Measurements from ENCODE around the gene ARHGEF12. TPM values are rescaled to one million over a fixed set of nuclear protein-coding genes. Genes with fewer than 3 reads are reported as not detected.

The ARHGEF12 gene
- total and polyA plus RNA-seq, 10 of the 15 experiments (the other 5 are each of a cell fraction or from before 2014, with no cell fraction given) = 2.7 to 40.8 (median 20.9) TPM

DNA sequence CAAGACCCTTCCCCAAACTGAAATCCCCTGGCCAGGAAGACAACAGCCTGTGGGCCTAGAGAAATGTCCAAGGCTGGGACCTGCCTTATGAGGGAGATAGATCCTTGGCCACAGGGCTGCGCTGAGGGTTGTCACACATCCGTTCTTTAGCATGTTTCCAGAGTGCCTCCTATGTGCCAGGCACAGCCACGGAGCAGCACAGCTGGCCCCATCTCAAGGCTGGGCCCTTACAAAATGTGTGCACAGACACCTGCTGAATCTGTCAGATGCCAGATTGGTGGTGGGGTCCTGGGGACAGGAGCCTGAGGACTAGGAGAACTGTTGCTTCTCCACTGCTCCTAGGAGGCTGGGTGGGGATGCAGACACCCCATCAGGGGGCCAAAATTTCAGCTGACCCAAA is 186.5 kb downstream of the ARHGEF12 start:
- no peaks in the 10 kb centered on the region for H3K36me3 ChIP-seq (ENCODE audit: control insufficient read depth in 2 of 2, insufficient read depth in 2 of 2, low read length in 1 of 2)
- RAD21 ChIA-PET (ENCODE audit: unreplicated experiment) = interaction anchor here (3.0 kb wide), 1 partner anchor 162 kb away, joined by 11 read pairs; no protein-coding TSS in a partner anchor
- CTCF ChIA-PET = interaction anchor here (1.0 kb wide), 1 partner anchor 162 kb away, joined by 9 read pairs; no protein-coding TSS in a partner anchor
- H4K20me1 ChIP-seq (ENCODE audit: control insufficient read depth, insufficient read depth) = no peaks in the 10 kb centered on the region
- H2AFZ ChIP-seq (ENCODE audit: control insufficient read depth, low read depth, low read length) = no peak overlapping the region
- H3K27ac ChIP-seq (ENCODE audit: control insufficient read depth, insufficient read depth) = no peak overlapping the region
- H3K9ac ChIP-seq (ENCODE audit: control insufficient read depth, insufficient read depth, low read length) = no peak overlapping the region
- POLR2A ChIA-PET = no interaction called here
- intact Hi-C loops (cut with micrococcal nuclease; ENCODE audit: unreplicated experiment) (no loop called here), in situ Hi-C loops (cut with MboI) (loop anchor here (5.0 kb wide), 2 partner anchors 430 to 675 kb away; no protein-coding TSS in a partner anchor)
- H3K27me3 ChIP-seq (replicated peaks in 1 of 2; ENCODE audit: control insufficient read depth in 2 of 2, insufficient read depth in 2 of 2, low read length in 1 of 2) = peaks cover 0 to 1% of the 10 kb centered on the region in 2 experiments; a peak in 2 of 4 replicates
- 78% methylated on average over 3 of the region's 3 CpGs for WGBS (ENCODE audit: insufficient coverage, insufficient replicate concordance, low lambda C conversion rate, missing lambda C conversion rate)
- H3K4me3 ChIP-seq = no peak overlapping the region
- no peaks in the 10 kb centered on the region for H3K79me2 ChIP-seq (ENCODE audit: control insufficient read depth, insufficient read depth, low read length)
- no peak overlapping the region for H3K4me2 ChIP-seq (ENCODE audit: control insufficient read depth, insufficient read depth)
- no peaks in the 10 kb centered on the region for H3K9me3 ChIP-seq (replicated peaks; ENCODE audit: control insufficient read depth, insufficient read depth, low read length)
- DNase-seq (ENCODE audit: low read depth, low spot score) (no peak), ATAC-seq (no peak), FAIRE-seq (no peak)
- no peaks in the 10 kb centered on the region for H3K4me1 ChIP-seq (ENCODE audit: control insufficient read depth, insufficient read depth, low read length)
- SMC1A ChIA-PET (ENCODE audit: uncharacterized antibody, unreplicated experiment) = interaction anchor here (0.5 to 2.1 kb wide), 4 partner anchors 79 to 279 kb away, joined by 3 to 6 read pairs (median 3); no protein-coding TSS in a partner anchor
- no TSS peak for BruUV-seq (replicated peaks)
- no peak for TF ChIP-seq FOS (IDR thresholded peaks at IDR 0.05; ENCODE audit: borderline replicate concordance, extremely low read depth, insufficient read length)

DNA sequence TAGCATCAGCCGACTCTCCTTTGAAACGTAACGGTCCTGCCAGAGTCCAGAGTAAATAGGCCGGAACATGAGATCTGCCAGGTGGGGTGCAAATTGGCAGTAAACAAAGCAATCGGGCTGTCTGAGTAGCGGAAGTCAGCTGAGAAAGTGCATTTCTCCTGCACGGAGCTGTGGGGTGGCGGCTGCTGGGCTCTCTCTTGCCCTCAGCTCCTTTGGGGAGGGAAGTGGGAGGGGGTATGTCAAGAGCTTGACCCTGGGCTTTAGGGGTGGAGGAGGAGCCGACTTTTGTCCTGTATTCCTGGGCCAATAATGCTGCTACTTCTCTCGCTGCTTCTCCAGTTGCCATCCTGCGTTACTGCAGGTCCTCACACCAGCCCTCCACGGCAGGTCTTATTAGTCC is 187.0 kb downstream of the ARHGEF12 start:
- Histone ChIP-seq H2AFZ (ENCODE audit: control insufficient read depth, low read depth, low read length) (no peak overlapping the region), H3K4me2 (ENCODE audit: control insufficient read depth, insufficient read depth) (no peak overlapping the region), H3K4me3 (no peak overlapping the region), H3K4me1 (ENCODE audit: control insufficient read depth, insufficient read depth, low read length) (no peaks in the 10 kb centered on the region), H3K36me3 (ENCODE audit: control insufficient read depth in 2 of 2, insufficient read depth in 2 of 2, low read length in 1 of 2) (no peaks in the 10 kb centered on the region), H3K27me3 (replicated peaks in 1 of 2; ENCODE audit: control insufficient read depth in 2 of 2, insufficient read depth in 2 of 2, low read length in 1 of 2) (peaks cover 0 to 1% of the 10 kb centered on the region in 2 experiments; a peak in 2 of 4 replicates), H3K9ac (ENCODE audit: control insufficient read depth, insufficient read depth, low read length) (no peak overlapping the region), H3K79me2 (ENCODE audit: control insufficient read depth, insufficient read depth, low read length) (no peaks in the 10 kb centered on the region), H3K27ac (ENCODE audit: control insufficient read depth, insufficient read depth) (no peak overlapping the region), H3K9me3 (replicated peaks; ENCODE audit: control insufficient read depth, insufficient read depth, low read length) (no peaks in the 10 kb centered on the region), H4K20me1 (ENCODE audit: control insufficient read depth, insufficient read depth) (no peaks in the 10 kb centered on the region)
- ChIA-PET RAD21 (ENCODE audit: unreplicated experiment) (interaction anchor here (3.0 kb wide), 1 partner anchor 162 kb away, joined by 11 read pairs; no protein-coding TSS in a partner anchor), POLR2A (no interaction called here), CTCF (interaction anchor here (1.0 kb wide), 1 partner anchor 162 kb away, joined by 9 read pairs; no protein-coding TSS in a partner anchor), SMC1A (ENCODE audit: uncharacterized antibody, unreplicated experiment) (interaction anchor here (0.5 to 2.1 kb wide), 5 partner anchors 79 to 278 kb away, joined by 3 to 6 read pairs (median 3); no protein-coding TSS in a partner anchor)
- intact Hi-C loops (cut with micrococcal nuclease; ENCODE audit: unreplicated experiment) (no loop called here), in situ Hi-C loops (cut with MboI) (loop anchor here (5.0 kb wide), 2 partner anchors 429 to 674 kb away; no protein-coding TSS in a partner anchor)
- no TSS peak for BruUV-seq (replicated peaks)
- ATAC-seq (peak; percentile 51), DNase-seq (ENCODE audit: low read depth, low spot score) (no peak), FAIRE-seq (no peak)
- WGBS (ENCODE audit: insufficient coverage, insufficient replicate concordance, low lambda C conversion rate, missing lambda C conversion rate) = 19% methylated on average over 12 of the region's 12 CpGs
- TF ChIP-seq PAX8 (IDR thresholded peaks at IDR 0.05) (no peak), EP300 (IDR thresholded peaks at IDR 0.05; ENCODE audit: borderline replicate concordance in 1 of 2, control insufficient read depth in 1 of 2, low read depth in 2 of 2, low read length in 2 of 2) (no peak), CBX5 (IDR thresholded peaks at IDR 0.05; ENCODE audit: low read depth) (no peak), RCOR1 (conservative IDR thresholded peaks at IDR 0.05; ENCODE audit: low read depth, low read length) (no peak), PML (IDR thresholded peaks at IDR 0.05; ENCODE audit: low read length) (no peak), EGR1 (IDR thresholded peaks at IDR 0.05; ENCODE audit: borderline replicate concordance in 1 of 2, low read depth in 2 of 2, low read length in 2 of 2) (no peak), ZNF217 (IDR thresholded peaks at IDR 0.05) (no peak), PAX5 (IDR thresholded peaks at IDR 0.05; ENCODE audit: borderline replicate concordance, low read depth, low read length) (no peak), SUPT20H (IDR thresholded peaks at IDR 0.05; ENCODE audit: borderline replicate concordance, control insufficient read depth, low read depth, low read length) (no peak), EED (IDR thresholded peaks at IDR 0.05; ENCODE audit: low read depth) (no peak), MTA2 (IDR thresholded peaks at IDR 0.05; ENCODE audit: low read depth) (no peak), BRCA1 (IDR thresholded peaks at IDR 0.05; ENCODE audit: low read depth, low read length) (no peak)
- TF ChIP-seq, protein P1, sequence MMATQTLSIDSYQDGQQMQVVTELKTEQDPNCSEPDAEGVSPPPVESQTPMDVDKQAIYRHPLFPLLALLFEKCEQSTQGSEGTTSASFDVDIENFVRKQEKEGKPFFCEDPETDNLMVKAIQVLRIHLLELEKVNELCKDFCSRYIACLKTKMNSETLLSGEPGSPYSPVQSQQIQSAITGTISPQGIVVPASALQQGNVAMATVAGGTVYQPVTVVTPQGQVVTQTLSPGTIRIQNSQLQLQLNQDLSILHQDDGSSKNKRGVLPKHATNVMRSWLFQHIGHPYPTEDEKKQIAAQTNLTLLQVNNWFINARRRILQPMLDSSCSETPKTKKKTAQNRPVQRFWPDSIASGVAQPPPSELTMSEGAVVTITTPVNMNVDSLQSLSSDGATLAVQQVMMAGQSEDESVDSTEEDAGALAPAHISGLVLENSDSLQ (IDR thresholded peaks at IDR 0.05) = no peak
- TF ChIP-seq, protein P2, sequence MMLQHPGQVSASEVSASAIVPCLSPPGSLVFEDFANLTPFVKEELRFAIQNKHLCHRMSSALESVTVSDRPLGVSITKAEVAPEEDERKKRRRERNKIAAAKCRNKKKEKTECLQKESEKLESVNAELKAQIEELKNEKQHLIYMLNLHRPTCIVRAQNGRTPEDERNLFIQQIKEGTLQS (IDR thresholded peaks at IDR 0.05; ENCODE audit: borderline replicate concordance, extremely low read depth, low read depth, low read length) = no peak
